ENCODE results near the gene MZF1.

- TF ChIP-seq, protein P1, sequence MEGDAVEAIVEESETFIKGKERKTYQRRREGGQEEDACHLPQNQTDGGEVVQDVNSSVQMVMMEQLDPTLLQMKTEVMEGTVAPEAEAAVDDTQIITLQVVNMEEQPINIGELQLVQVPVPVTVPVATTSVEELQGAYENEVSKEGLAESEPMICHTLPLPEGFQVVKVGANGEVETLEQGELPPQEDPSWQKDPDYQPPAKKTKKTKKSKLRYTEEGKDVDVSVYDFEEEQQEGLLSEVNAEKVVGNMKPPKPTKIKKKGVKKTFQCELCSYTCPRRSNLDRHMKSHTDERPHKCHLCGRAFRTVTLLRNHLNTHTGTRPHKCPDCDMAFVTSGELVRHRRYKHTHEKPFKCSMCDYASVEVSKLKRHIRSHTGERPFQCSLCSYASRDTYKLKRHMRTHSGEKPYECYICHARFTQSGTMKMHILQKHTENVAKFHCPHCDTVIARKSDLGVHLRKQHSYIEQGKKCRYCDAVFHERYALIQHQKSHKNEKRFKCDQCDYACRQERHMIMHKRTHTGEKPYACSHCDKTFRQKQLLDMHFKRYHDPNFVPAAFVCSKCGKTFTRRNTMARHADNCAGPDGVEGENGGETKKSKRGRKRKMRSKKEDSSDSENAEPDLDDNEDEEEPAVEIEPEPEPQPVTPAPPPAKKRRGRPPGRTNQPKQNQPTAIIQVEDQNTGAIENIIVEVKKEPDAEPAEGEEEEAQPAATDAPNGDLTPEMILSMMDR (conservative IDR thresholded peaks at IDR 0.05; ENCODE audit: low read depth, low read length): no peak
- TF ChIP-seq EZH2 (IDR thresholded peaks at IDR 0.05; ENCODE audit: borderline replicate concordance, low read depth, low read length, poor library complexity, severe bottlenecking): no peak
Observed at GRCh38 chr19:58521651-58522050, 51.5 kb downstream of the MZF1 start.
